Measurements from ENCODE around the gene LRRK2.

DNA sequence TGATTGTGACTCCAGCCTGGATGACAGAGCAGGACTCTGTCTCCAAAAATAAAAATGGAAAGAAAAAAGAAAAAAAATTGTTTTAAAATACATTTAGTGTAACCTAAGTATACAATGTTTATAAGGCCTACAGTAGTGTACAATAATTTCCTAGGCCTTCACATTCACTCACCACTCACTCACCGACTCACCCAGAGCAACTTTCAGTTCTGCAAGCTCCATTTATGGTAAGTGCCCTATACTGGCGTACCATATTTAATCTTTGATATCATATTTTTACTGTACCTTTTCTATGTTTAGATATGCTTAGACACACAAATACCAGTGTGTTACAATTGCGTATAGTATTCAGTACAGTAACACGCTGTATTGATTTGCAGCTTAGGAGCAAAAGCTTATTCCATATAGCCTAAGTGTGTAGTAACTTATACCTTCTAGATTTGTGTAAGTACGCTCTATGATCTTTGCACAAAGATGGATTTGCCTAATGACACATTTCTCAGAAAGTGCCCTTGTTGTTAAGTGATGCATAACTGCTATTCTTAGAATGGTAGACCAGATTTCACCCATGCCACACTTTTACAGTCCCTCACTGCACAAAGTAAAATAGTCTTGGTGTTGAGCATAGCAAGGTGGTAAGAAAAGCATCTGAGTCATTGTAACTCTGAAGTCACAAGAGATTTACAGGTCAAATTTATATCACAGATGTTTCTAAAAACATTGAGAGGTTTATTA is 151.9 kb downstream of the LRRK2 start:
- TF ChIP-seq, protein P1, sequence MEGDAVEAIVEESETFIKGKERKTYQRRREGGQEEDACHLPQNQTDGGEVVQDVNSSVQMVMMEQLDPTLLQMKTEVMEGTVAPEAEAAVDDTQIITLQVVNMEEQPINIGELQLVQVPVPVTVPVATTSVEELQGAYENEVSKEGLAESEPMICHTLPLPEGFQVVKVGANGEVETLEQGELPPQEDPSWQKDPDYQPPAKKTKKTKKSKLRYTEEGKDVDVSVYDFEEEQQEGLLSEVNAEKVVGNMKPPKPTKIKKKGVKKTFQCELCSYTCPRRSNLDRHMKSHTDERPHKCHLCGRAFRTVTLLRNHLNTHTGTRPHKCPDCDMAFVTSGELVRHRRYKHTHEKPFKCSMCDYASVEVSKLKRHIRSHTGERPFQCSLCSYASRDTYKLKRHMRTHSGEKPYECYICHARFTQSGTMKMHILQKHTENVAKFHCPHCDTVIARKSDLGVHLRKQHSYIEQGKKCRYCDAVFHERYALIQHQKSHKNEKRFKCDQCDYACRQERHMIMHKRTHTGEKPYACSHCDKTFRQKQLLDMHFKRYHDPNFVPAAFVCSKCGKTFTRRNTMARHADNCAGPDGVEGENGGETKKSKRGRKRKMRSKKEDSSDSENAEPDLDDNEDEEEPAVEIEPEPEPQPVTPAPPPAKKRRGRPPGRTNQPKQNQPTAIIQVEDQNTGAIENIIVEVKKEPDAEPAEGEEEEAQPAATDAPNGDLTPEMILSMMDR (IDR thresholded peaks at IDR 0.05; ENCODE audit: low read depth, low read length, missing input control), result no peak
- TF ChIP-seq GABPA (IDR thresholded peaks at IDR 0.05 in 1 of 2, conservative IDR thresholded peaks at IDR 0.05 in 1 of 2), result no peak
- TF ChIP-seq HNF4A (conservative IDR thresholded peaks at IDR 0.05), result no peak
- TF ChIP-seq RAD21 (IDR thresholded peaks at IDR 0.05), result no peak
- TF ChIP-seq SP1 (IDR thresholded peaks at IDR 0.05), result no peak
- TF ChIP-seq, protein P2, sequence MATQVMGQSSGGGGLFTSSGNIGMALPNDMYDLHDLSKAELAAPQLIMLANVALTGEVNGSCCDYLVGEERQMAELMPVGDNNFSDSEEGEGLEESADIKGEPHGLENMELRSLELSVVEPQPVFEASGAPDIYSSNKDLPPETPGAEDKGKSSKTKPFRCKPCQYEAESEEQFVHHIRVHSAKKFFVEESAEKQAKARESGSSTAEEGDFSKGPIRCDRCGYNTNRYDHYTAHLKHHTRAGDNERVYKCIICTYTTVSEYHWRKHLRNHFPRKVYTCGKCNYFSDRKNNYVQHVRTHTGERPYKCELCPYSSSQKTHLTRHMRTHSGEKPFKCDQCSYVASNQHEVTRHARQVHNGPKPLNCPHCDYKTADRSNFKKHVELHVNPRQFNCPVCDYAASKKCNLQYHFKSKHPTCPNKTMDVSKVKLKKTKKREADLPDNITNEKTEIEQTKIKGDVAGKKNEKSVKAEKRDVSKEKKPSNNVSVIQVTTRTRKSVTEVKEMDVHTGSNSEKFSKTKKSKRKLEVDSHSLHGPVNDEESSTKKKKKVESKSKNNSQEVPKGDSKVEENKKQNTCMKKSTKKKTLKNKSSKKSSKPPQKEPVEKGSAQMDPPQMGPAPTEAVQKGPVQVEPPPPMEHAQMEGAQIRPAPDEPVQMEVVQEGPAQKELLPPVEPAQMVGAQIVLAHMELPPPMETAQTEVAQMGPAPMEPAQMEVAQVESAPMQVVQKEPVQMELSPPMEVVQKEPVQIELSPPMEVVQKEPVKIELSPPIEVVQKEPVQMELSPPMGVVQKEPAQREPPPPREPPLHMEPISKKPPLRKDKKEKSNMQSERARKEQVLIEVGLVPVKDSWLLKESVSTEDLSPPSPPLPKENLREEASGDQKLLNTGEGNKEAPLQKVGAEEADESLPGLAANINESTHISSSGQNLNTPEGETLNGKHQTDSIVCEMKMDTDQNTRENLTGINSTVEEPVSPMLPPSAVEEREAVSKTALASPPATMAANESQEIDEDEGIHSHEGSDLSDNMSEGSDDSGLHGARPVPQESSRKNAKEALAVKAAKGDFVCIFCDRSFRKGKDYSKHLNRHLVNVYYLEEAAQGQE (IDR thresholded peaks at IDR 0.05), result no peak
- TF ChIP-seq HNF4G (IDR thresholded peaks at IDR 0.05), result no peak

Measured in liver (tissue), 3 donors.